Neural progenitor cell (in vitro differentiated cells): ENCODE measurements around the gene PAPPA2. TPM values are rescaled to one million over a fixed set of nuclear protein-coding genes. Genes with fewer than 3 reads are reported as not detected.

ENCODE experiments used
- DNase-seq: peaks from one replicate; pipeline ENCODE4 v3.0.0-alpha.2; 2016; ENCODE audit warnings: low spot score
- H2AFZ ChIP-seq: fragments of 200-600 bp; sonication (generic); replicated peaks from 2 replicates; pipeline ENCODE4 v1.6.1; 2016; ENCODE audit warnings: antibody characterized with exemption
- H3F3A ChIP-seq: fragments of 200-600 bp; sonication (generic); 2 replicates; pipeline ENCODE4 v1.6.1; 2016; ENCODE audit warnings: antibody characterized with exemption, low read depth
- H3K27ac ChIP-seq: fragments of 200-600 bp; sonication (generic); 2 replicates; pipeline ENCODE4 v1.5.1; 2016; ENCODE audit warnings: mild to moderate bottlenecking
- H3K27me3 ChIP-seq: fragments of 200-600 bp; sonication (generic); 2 replicates; pipeline ENCODE4 v1.6.1; 2016; ENCODE audit warnings: mild to moderate bottlenecking, moderate library complexity
- H3K36me3 ChIP-seq: fragments of 200-600 bp; sonication (generic); 2 replicates; pipeline ENCODE4 v1.5.1; 2016
- H3K4me1 ChIP-seq: fragments of 200-600 bp; sonication (generic); 2 replicates; pipeline ENCODE4 v1.6.1; 2016; ENCODE audit warnings: mixed run types
- H3K4me2 ChIP-seq: fragments of 200-600 bp; sonication (generic); 2 replicates; pipeline ENCODE4 v1.6.1; 2016
- H3K4me3 ChIP-seq: fragments of 200-600 bp; sonication (generic); 2 replicates; pipeline ENCODE4 v1.5.1; 2016
- H3K79me2 ChIP-seq: fragments of 200-600 bp; sonication (generic); 2 replicates; pipeline ENCODE4 v1.6.1; 2016; ENCODE audit warnings: low read depth
- H3K9ac ChIP-seq: fragments of 200-600 bp; sonication (generic); 2 replicates; pipeline ENCODE4 v1.6.1; 2016
- H3K9me3 ChIP-seq: fragments of 200-600 bp; sonication (generic); 2 replicates; pipeline ENCODE4 v1.5.1; 2016; ENCODE audit warnings: low read depth
- H4K20me1 ChIP-seq: fragments of 200-600 bp; sonication (generic); 2 replicates; pipeline ENCODE4 v1.6.1; 2016; ENCODE audit warnings: low read depth
- H3K27ac Mint-ChIP-seq: 3 replicates; pipeline ENCODE4 v1.8.0; 2021; ENCODE audit warnings: mixed read lengths
- H3K27me3 Mint-ChIP-seq: 2 replicates; pipeline ENCODE4 v1.8.0; 2022; ENCODE audit warnings: low read depth, mild to moderate bottlenecking, inconsistent platforms, moderate library complexity, mixed read lengths; ENCODE audit not compliant: insufficient read depth
- H3K36me3 Mint-ChIP-seq: 3 replicates; pipeline ENCODE4 v1.8.0; 2021; ENCODE audit warnings: mixed read lengths
- H3K4me1 Mint-ChIP-seq: 3 replicates; pipeline ENCODE4 v1.8.0; 2021; ENCODE audit warnings: mixed read lengths
- H3K4me3 Mint-ChIP-seq: 3 replicates; pipeline ENCODE4 v1.8.0; 2021; ENCODE audit warnings: mild to moderate bottlenecking, moderate library complexity, mixed read lengths
- H3K9me3 Mint-ChIP-seq: 3 replicates; pipeline ENCODE4 v1.8.0; 2020; ENCODE audit warnings: mixed read lengths
- EZH2 ChIP-seq: fragments of 200-600 bp; sonication (generic); IDR thresholded peaks from 2 replicates; pipeline ENCODE4 v1.6.1; 2017; ENCODE audit warnings: antibody characterized with exemption, mild to moderate bottlenecking, moderate library complexity
- EZH2phosphoT487 ChIP-seq: fragments of 200-600 bp; sonication (generic); IDR thresholded peaks from 2 replicates; pipeline ENCODE4 v1.6.1; 2017; ENCODE audit warnings: antibody characterized with exemption
- total RNA-seq: library from RNA; depleted of rRNA; stranded (reverse); fragments of >200 nt; gene quantifications from 2 replicates; pipeline ENCODE4 v1.2.3, GENCODE V29; 2015; ENCODE audit warnings: low replicate concordance
- TF ChIP-seq, protein P1 (sequence below): fragments of 200-600 bp; sonication (generic); IDR thresholded peaks from 2 replicates; pipeline ENCODE4 v1.5.1; 2017; ENCODE audit warnings: antibody characterized with exemption, mild to moderate bottlenecking

Gene PAPPA2
- total RNA-seq, 1 donor from 2014 or later, result 0.17 TPM

DNA sequence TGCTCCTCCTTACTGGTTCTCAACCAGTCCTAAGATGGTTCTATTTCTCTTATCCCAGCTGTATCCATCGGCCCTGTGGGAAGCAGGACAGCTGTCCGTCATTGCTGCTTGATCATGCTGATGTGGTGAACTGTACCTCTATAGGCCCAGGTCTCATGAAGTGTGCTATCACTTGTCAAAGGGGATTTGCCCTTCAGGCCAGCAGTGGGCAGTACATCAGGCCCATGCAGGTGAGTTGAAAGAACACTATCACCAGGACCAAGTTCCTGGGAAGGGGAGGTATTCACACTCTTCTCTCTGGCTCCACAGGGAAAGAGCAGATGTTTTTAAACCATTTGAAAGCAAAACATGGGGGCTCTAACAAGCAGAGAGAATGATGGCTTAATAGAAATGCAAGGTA, 302.6 kb downstream of the PAPPA2 start:
- Histone ChIP-seq H2AFZ (no peak overlapping the region), H3F3A (no peaks in the 10 kb centered on the region), H3K4me3 (no peak overlapping the region), H3K9me3 (no peaks in the 10 kb centered on the region), H3K9ac (no peak overlapping the region), H3K27me3 (no peaks in the 10 kb centered on the region), H3K27ac (no peak overlapping the region), H3K4me2 (no peak overlapping the region), H3K4me1 (no peaks in the 10 kb centered on the region), H4K20me1 (no peaks in the 10 kb centered on the region), H3K79me2 (no peaks in the 10 kb centered on the region), H3K36me3 (no peaks in the 10 kb centered on the region)
- no peaks in the 10 kb centered on the region for H3K9me3 Mint-ChIP-seq
- no peak overlapping the region for H3K4me3 Mint-ChIP-seq
- H3K4me1 Mint-ChIP-seq, result no peaks in the 10 kb centered on the region
- no peaks in the 10 kb centered on the region for H3K36me3 Mint-ChIP-seq
- no peaks in the 10 kb centered on the region for H3K27me3 Mint-ChIP-seq
- no peak for DNase-seq
- no peak for TF ChIP-seq EZH2
- TF ChIP-seq EZH2phosphoT487, result no peak
- TF ChIP-seq, protein P1, sequence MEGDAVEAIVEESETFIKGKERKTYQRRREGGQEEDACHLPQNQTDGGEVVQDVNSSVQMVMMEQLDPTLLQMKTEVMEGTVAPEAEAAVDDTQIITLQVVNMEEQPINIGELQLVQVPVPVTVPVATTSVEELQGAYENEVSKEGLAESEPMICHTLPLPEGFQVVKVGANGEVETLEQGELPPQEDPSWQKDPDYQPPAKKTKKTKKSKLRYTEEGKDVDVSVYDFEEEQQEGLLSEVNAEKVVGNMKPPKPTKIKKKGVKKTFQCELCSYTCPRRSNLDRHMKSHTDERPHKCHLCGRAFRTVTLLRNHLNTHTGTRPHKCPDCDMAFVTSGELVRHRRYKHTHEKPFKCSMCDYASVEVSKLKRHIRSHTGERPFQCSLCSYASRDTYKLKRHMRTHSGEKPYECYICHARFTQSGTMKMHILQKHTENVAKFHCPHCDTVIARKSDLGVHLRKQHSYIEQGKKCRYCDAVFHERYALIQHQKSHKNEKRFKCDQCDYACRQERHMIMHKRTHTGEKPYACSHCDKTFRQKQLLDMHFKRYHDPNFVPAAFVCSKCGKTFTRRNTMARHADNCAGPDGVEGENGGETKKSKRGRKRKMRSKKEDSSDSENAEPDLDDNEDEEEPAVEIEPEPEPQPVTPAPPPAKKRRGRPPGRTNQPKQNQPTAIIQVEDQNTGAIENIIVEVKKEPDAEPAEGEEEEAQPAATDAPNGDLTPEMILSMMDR, result no peak
- no peak overlapping the region for H3K27ac Mint-ChIP-seq

DNA sequence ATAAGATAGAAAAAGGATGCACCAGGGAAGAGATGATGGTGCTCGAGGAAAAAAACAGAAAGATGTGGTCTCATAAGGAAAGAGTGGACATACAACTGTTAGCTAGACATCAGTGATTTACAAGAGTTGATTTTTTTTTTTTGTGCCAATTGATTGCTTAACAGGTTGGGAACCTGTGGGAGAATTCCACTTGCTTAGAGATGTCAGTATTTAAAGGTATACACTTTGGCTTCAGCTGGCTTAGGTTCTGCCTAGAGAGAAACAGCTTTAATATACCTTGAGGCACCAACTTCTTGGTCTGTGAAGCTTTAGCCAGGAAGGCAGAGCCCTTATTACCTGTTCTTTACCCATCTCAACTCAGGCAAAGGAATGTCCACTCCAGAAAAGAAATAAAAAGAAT, 303.8 kb downstream of the PAPPA2 start:
- Histone ChIP-seq H3K27me3 (no peaks in the 10 kb centered on the region), H2AFZ (no peak overlapping the region), H3K4me1 (no peaks in the 10 kb centered on the region), H3K36me3 (no peaks in the 10 kb centered on the region), H4K20me1 (no peaks in the 10 kb centered on the region), H3K79me2 (no peaks in the 10 kb centered on the region), H3K9ac (no peak overlapping the region), H3K9me3 (no peaks in the 10 kb centered on the region), H3K4me3 (no peak overlapping the region), H3F3A (no peaks in the 10 kb centered on the region), H3K27ac (no peak overlapping the region), H3K4me2 (no peak overlapping the region)
- H3K36me3 Mint-ChIP-seq, result no peaks in the 10 kb centered on the region
- no peak overlapping the region for H3K4me3 Mint-ChIP-seq
- TF ChIP-seq EZH2phosphoT487, result no peak
- no peak for DNase-seq
- no peaks in the 10 kb centered on the region for H3K4me1 Mint-ChIP-seq
- no peaks in the 10 kb centered on the region for H3K27me3 Mint-ChIP-seq
- H3K27ac Mint-ChIP-seq, result no peak overlapping the region
- H3K9me3 Mint-ChIP-seq, result no peaks in the 10 kb centered on the region

DNA sequence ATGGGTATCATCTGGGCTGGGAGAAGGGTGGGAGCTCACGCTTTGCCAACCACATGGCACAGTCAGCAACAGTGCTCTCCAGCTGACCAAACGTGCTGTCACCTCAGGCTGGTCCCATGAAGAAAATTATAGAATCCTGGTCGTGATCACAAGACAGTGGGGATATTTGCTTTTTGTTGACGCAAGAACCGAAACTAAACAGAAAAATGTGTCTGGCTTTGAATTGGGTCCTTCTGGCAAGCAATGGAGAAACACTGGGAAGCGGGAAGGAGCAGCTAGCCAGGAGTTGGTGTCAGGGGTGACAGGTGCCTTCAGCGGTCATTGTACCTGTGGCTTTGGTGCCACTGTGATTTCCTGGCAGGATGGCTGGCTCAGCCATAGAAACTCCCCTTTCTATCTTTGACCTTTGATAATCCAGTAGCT, 304.8 kb downstream of the PAPPA2 start:
- Histone ChIP-seq H3K4me1 (no peaks in the 10 kb centered on the region), H3K27me3 (no peaks in the 10 kb centered on the region), H3K9ac (no peak overlapping the region), H3K79me2 (no peaks in the 10 kb centered on the region), H3K36me3 (no peaks in the 10 kb centered on the region), H3K4me2 (no peak overlapping the region), H3K4me3 (no peak overlapping the region), H3F3A (no peaks in the 10 kb centered on the region), H3K27ac (no peak overlapping the region), H2AFZ (no peak overlapping the region), H4K20me1 (no peaks in the 10 kb centered on the region), H3K9me3 (no peaks in the 10 kb centered on the region)
- no peak for DNase-seq
- Mint-ChIP-seq H3K36me3 (no peaks in the 10 kb centered on the region), H3K4me1 (no peaks in the 10 kb centered on the region), H3K4me3 (no peak overlapping the region), H3K27me3 (no peaks in the 10 kb centered on the region), H3K27ac (no peak overlapping the region), H3K9me3 (no peaks in the 10 kb centered on the region)
- TF ChIP-seq, protein P1, result no peak
- TF ChIP-seq EZH2phosphoT487, result no peak
- TF ChIP-seq EZH2, result no peak

DNA sequence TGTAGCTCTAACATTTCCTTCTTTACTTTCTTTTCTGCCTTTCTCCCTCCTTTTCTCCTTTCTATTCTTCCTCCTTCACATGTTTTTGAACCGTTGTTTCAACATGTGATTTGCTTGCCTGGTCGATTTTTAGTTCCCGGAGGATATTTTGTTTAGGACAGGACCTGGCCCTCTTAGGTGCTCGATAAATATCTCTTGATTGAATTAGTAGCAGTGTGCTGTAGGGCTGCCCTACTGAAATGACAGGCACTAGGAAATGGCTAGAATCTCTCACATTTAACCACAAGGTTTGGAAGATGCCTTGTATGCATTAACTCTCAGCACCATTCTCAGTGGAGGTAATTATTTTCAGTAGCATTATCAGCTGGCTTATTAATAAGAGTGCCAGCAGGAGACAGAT, 305.6 kb downstream of the PAPPA2 start:
- Mint-ChIP-seq H3K27me3 (no peaks in the 10 kb centered on the region), H3K4me1 (no peaks in the 10 kb centered on the region), H3K9me3 (no peaks in the 10 kb centered on the region), H3K27ac (no peak overlapping the region), H3K4me3 (no peak overlapping the region), H3K36me3 (no peaks in the 10 kb centered on the region)
- Histone ChIP-seq H3F3A (no peaks in the 10 kb centered on the region), H3K79me2 (no peaks in the 10 kb centered on the region), H3K27me3 (no peaks in the 10 kb centered on the region), H4K20me1 (no peaks in the 10 kb centered on the region), H3K4me1 (no peaks in the 10 kb centered on the region), H3K9me3 (no peaks in the 10 kb centered on the region), H3K4me3 (no peak overlapping the region), H2AFZ (no peak overlapping the region), H3K36me3 (no peaks in the 10 kb centered on the region), H3K9ac (no peak overlapping the region), H3K27ac (no peak overlapping the region), H3K4me2 (no peak overlapping the region)
- TF ChIP-seq, protein P1, result no peak
- TF ChIP-seq EZH2phosphoT487 (no peak), EZH2 (no peak)
- no peak for DNase-seq
